H9 (cell line): ENCODE results near the gene BRINP2. TPM values are rescaled to one million over a fixed set of nuclear protein-coding genes. Genes with fewer than 3 reads are reported as not detected.

Experiments used
- DNase-seq: peaks from one replicate; pipeline ENCODE4 v3.0.0-alpha.2; 2017
- H2AFZ ChIP-seq: one replicate; pipeline ENCODE4 v1.6.1; 2013; ENCODE audit warnings: mild to moderate bottlenecking, low read length, control low read depth, moderate library complexity
- H2AK5ac ChIP-seq: 2 replicates; pipeline ENCODE4 v1.6.1; 2013; ENCODE audit warnings: low read length, control low read depth, mixed read lengths; ENCODE audit not compliant: insufficient read length
- H2BK120ac ChIP-seq: one replicate; pipeline ENCODE4 v1.6.1; 2013; ENCODE audit warnings: low read depth, mild to moderate bottlenecking, low read length, control low read depth, inconsistent platforms; ENCODE audit not compliant: poor library complexity, severe bottlenecking
- H2BK12ac ChIP-seq: 2 replicates; pipeline ENCODE4 v1.6.1; 2013; ENCODE audit warnings: low read length, control low read depth, mixed read lengths, low read depth; ENCODE audit not compliant: insufficient read length
- H2BK15ac ChIP-seq: 2 replicates; pipeline ENCODE4 v1.6.1; 2013; ENCODE audit warnings: low read depth, low read length, control low read depth
- H2BK20ac ChIP-seq: one replicate; pipeline ENCODE4 v1.6.1; 2013; ENCODE audit warnings: low read depth, mild to moderate bottlenecking, low read length, control low read depth, inconsistent platforms; ENCODE audit not compliant: poor library complexity, severe bottlenecking
- H2BK5ac ChIP-seq: 2 replicates; pipeline ENCODE4 v1.6.1; 2013; ENCODE audit warnings: low read length, control low read depth, mixed read lengths; ENCODE audit not compliant: insufficient read length
- H3K14ac ChIP-seq: 2 replicates; pipeline ENCODE4 v1.6.1; 2013; ENCODE audit warnings: low read length, control low read depth; ENCODE audit not compliant: insufficient read depth
- H3K18ac ChIP-seq: 2 replicates; pipeline ENCODE4 v1.6.1; 2013; ENCODE audit warnings: low read depth, mild to moderate bottlenecking, mixed read lengths, low read length, control low read depth; ENCODE audit not compliant: insufficient read length
- H3K23ac ChIP-seq: 2 replicates; pipeline ENCODE4 v1.6.1; 2013; ENCODE audit warnings: low read length, control low read depth, mixed read lengths, low read depth; ENCODE audit not compliant: insufficient read length
- H3K23me2 ChIP-seq: 2 replicates; pipeline ENCODE4 v1.6.1; 2013; ENCODE audit warnings: low read depth, mild to moderate bottlenecking, mixed read lengths, low read length, control low read depth; ENCODE audit not compliant: insufficient read length, poor library complexity, severe bottlenecking
- H3K27ac ChIP-seq: 2 replicates; pipeline ENCODE4 v1.5.1; 2013; ENCODE audit warnings: low read length, control low read depth, mixed read lengths, low read depth; ENCODE audit not compliant: insufficient read length
- H3K27me3 ChIP-seq: 2 replicates; pipeline ENCODE4 v1.6.1; 2013; ENCODE audit warnings: low read length, control low read depth, inconsistent platforms; ENCODE audit not compliant: insufficient read depth
- H3K4ac ChIP-seq: 2 replicates; pipeline ENCODE4 v1.6.1; 2013; ENCODE audit warnings: low read depth, mild to moderate bottlenecking, control low read depth, inconsistent platforms, low read length, moderate library complexity
- H3K4me1 ChIP-seq: 2 replicates; pipeline ENCODE4 v1.6.1; 2013; ENCODE audit warnings: low read length, control low read depth, inconsistent platforms; ENCODE audit not compliant: insufficient read depth
- H3K4me2 ChIP-seq: 2 replicates; pipeline ENCODE4 v1.6.1; 2013; ENCODE audit warnings: low read length, control low read depth, mixed read lengths; ENCODE audit not compliant: insufficient read length, insufficient read depth
- H3K56ac ChIP-seq: 2 replicates; pipeline ENCODE4 v1.6.1; 2013; ENCODE audit warnings: low read depth, mild to moderate bottlenecking, mixed read lengths, low read length, control low read depth; ENCODE audit not compliant: insufficient read length
- H3K79me1 ChIP-seq: 2 replicates; pipeline ENCODE4 v1.6.1; 2013; ENCODE audit warnings: low read depth, mild to moderate bottlenecking, moderate library complexity, low read length, control low read depth, inconsistent platforms; ENCODE audit not compliant: insufficient read depth, poor library complexity, severe bottlenecking
- H3K79me2 ChIP-seq: 2 replicates; pipeline ENCODE4 v1.6.1; 2013; ENCODE audit warnings: low read length, control low read depth, inconsistent platforms; ENCODE audit not compliant: insufficient read depth
- H3K9ac ChIP-seq: 2 replicates; pipeline ENCODE4 v1.6.1; 2013; ENCODE audit warnings: low read length, control low read depth, mixed read lengths; ENCODE audit not compliant: insufficient read length; ENCODE audit errors: extremely low read depth
- H3K9me3 ChIP-seq: one replicate; pipeline ENCODE4 v1.6.1; 2013; ENCODE audit warnings: low read depth, low read length, inconsistent platforms; ENCODE audit not compliant: control insufficient read depth
- H3T11ph ChIP-seq: one replicate; pipeline ENCODE4 v1.6.1; 2013; ENCODE audit warnings: mild to moderate bottlenecking, low read length, control low read depth, inconsistent platforms
- H4K20me1 ChIP-seq: one replicate; pipeline ENCODE4 v1.6.1; 2013; ENCODE audit not compliant: control insufficient read depth, insufficient read length, insufficient read depth
- H4K5ac ChIP-seq: 2 replicates; pipeline ENCODE4 v1.6.1; 2013; ENCODE audit warnings: low read depth, mild to moderate bottlenecking, mixed read lengths, low read length, control low read depth; ENCODE audit not compliant: insufficient read length
- H4K8ac ChIP-seq: replicated peaks from 2 replicates; pipeline ENCODE4 v1.6.1; 2013; ENCODE audit warnings: low read length, control low read depth, mixed read lengths, low read depth; ENCODE audit not compliant: insufficient read length
- H4K91ac ChIP-seq: 2 replicates; pipeline ENCODE4 v1.6.1; 2013; ENCODE audit warnings: low read depth, mild to moderate bottlenecking, moderate library complexity, mixed read lengths, low read length, control low read depth; ENCODE audit not compliant: insufficient read length
- H3K27ac Mint-ChIP-seq, 3 experiments: 2 replicates in 2 of 3; 3 replicates in 1 of 3; pipeline ENCODE4 v1.8.0; 2020 to 2021; ENCODE audit warnings: mixed read lengths in 3 of 3, mild to moderate bottlenecking in 1 of 3, moderate library complexity in 1 of 3
- H3K27me3 Mint-ChIP-seq: 2 replicates; pipeline ENCODE4 v1.8.0; 2021; ENCODE audit warnings: low read depth, mild to moderate bottlenecking, moderate library complexity, mixed read lengths
- H3K36me3 Mint-ChIP-seq, 3 experiments: 2 replicates in 2 of 3; 3 replicates in 1 of 3; pipeline ENCODE4 v1.8.0; 2020 to 2021; ENCODE audit warnings: low read depth in 3 of 3, mixed read lengths in 3 of 3; ENCODE audit not compliant: insufficient read depth in 1 of 3
- H3K4me1 Mint-ChIP-seq, 2 experiments: 2 replicates each; pipeline ENCODE4 v1.8.0; 2020; ENCODE audit warnings: mixed read lengths in 2 of 2
- H3K4me3 Mint-ChIP-seq, 2 experiments: 2 replicates in 1 of 2; 3 replicates in 1 of 2; pipeline ENCODE4 v1.8.0; 2020 to 2021; ENCODE audit warnings: mild to moderate bottlenecking in 2 of 2, mixed read lengths in 2 of 2, moderate library complexity in 1 of 2
- H3K9me3 Mint-ChIP-seq, 2 experiments: 2 replicates in 1 of 2; 3 replicates in 1 of 2; pipeline ENCODE4 v1.8.0; 2020; ENCODE audit warnings: mild to moderate bottlenecking in 2 of 2, mixed read lengths in 2 of 2, moderate library complexity in 1 of 2
- WGBS: extraction: QIAGEN DNeasy Blood & Tissue Kit; methylation state at CpG from one replicate; pipeline ENCODE4 v1.1.7; 2013; ENCODE audit warnings: missing lambda C conversion rate, low lambda C conversion rate, mixed read lengths; ENCODE audit not compliant: insufficient read length; ENCODE audit errors: extremely low coverage; 5-methylcytosine and 5-hydroxymethylcytosine counted together
- total RNA-seq: library from RNA; stranded (reverse); gene quantifications from 2 replicates; pipeline ENCODE4 v1.2.1, GENCODE V29; 2021
- TF ChIP-seq, protein P1 (sequence below): fragments of 200-600 bp; sonication (generic); conservative IDR thresholded peaks from 3 replicates; pipeline ENCODE4 v1.8.0; 2021; ENCODE audit warnings: antibody characterized with exemption, mild to moderate bottlenecking

Gene BRINP2
- total RNA-seq, 1 experiment from 2014 or later: not detected

- no peak overlapping the region for H3K4me3 Mint-ChIP-seq
- Histone ChIP-seq H2BK12ac (no peak overlapping the region), H2BK15ac (no peak overlapping the region), H3K23ac (no peak overlapping the region), H4K8ac (no peak overlapping the region), H3K23me2 (no peaks in the 10 kb centered on the region), H3K14ac (no peak overlapping the region), H3K4me2 (no peak overlapping the region), H3K4ac (no peak overlapping the region), H4K91ac (no peak overlapping the region), H2BK5ac (no peak overlapping the region), H3K4me1 (no peaks in the 10 kb centered on the region), H3K9me3 (no peaks in the 10 kb centered on the region), H3K27ac (no peak overlapping the region), H3T11ph (no peak overlapping the region), H2BK20ac (no peak overlapping the region), H2AFZ (no peak overlapping the region), H3K56ac (no peak overlapping the region), H3K27me3 (no peaks in the 10 kb centered on the region), H3K79me2 (no peaks in the 10 kb centered on the region), H2AK5ac (no peak overlapping the region), H4K5ac (no peak overlapping the region), H4K20me1 (no peaks in the 10 kb centered on the region), H3K18ac (no peak overlapping the region), H3K79me1 (no peaks in the 10 kb centered on the region), H3K9ac (no peak overlapping the region), H2BK120ac (no peak overlapping the region)
- TF ChIP-seq, protein P1, sequence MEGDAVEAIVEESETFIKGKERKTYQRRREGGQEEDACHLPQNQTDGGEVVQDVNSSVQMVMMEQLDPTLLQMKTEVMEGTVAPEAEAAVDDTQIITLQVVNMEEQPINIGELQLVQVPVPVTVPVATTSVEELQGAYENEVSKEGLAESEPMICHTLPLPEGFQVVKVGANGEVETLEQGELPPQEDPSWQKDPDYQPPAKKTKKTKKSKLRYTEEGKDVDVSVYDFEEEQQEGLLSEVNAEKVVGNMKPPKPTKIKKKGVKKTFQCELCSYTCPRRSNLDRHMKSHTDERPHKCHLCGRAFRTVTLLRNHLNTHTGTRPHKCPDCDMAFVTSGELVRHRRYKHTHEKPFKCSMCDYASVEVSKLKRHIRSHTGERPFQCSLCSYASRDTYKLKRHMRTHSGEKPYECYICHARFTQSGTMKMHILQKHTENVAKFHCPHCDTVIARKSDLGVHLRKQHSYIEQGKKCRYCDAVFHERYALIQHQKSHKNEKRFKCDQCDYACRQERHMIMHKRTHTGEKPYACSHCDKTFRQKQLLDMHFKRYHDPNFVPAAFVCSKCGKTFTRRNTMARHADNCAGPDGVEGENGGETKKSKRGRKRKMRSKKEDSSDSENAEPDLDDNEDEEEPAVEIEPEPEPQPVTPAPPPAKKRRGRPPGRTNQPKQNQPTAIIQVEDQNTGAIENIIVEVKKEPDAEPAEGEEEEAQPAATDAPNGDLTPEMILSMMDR: no peak
- WGBS: no CpG with 5 or more reads among the region's 4 CpGs
- H3K36me3 Mint-ChIP-seq: no peaks in the 10 kb centered on the region
- H3K9me3 Mint-ChIP-seq: no peaks in the 10 kb centered on the region
- no peak for DNase-seq
- H3K27me3 Mint-ChIP-seq: peaks cover 2% of the 10 kb centered on the region
- peaks cover 12 to 18% of the 10 kb centered on the region in 2 experiments for H3K4me1 Mint-ChIP-seq
- H3K27ac Mint-ChIP-seq: no peak overlapping the region
Observed at GRCh38 chr1:177238967-177239366, 68.2 kb downstream of the BRINP2 start.
